GM21825 (cell line): ENCODE results near the gene TRMT61A.
A peak's percentile ranks its signal among the peaks of the same experiment; 100 is the strongest.
"Not testable (repeated sequence)": the region's sequence is repeated elsewhere in the genome, so short reads cannot be mapped to it uniquely, and the experiment has no call there.

Experiments used
- ATAC-seq: cut with Tn5 transposase; IDR thresholded peaks from one replicate; pipeline ENCODE4 v1.9.1; 2021; ENCODE audit warnings: mild to moderate bottlenecking, moderate library complexity; ENCODE audit not compliant: unreplicated experiment

TRMT61A gene

GRCh38 chr14:103521951-103522563, 6.9 kb upstream of the TRMT61A start:
- no peak for ATAC-seq

DNA sequence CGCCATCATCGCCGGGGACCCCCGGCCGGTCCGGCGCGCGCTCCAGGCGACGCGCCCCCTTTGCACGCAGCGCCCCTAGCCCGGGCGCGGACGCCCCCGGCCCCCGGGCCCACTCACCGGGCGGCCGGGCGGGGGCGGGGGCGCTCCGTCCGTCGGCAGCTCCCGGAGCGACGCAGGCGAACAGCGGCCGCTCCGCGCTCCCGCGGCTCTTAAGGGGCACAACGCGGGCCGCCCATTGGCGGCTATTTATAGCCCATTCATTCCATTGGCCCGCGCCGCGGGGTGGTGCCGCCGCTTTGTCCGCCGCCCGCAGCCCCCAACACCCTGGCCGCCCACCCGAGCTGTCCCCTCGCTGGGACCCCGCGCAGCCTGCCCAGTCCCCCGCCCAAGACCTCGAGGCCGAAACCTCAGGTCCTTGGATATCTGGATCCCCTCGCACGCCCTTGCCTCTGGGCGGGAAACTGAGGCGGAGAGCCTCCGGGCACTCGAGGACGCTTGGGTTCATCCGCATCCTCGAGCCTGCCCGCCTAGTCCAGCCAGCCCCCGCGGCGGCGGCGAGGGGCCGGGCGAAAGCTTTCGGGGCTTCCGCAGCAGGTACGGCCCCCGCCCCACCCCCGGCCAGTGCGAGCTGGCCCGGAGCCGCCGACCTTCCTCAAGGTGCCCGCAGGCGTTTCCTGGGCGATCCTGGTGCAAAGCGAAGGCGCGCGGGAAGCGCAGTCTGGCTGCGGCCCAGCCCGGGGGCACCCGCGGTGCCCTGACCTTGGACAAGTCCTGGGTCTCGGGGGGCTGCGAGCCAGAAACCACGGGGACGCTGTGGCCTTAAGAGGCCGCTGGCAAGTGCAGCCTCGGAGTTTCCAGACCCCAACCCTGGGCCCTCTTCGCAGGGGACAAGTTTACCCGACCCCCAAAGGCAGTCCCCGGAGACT, 6.1 kb upstream of the TRMT61A start, which contains the start of gene CKB:
Gene CKB, minus strand, starts transcription at position 182 of the 926 bp plus-strand sequence. CDS start 337 bp downstream, outside the sequence.
- ATAC-seq, result no peak

DNA sequence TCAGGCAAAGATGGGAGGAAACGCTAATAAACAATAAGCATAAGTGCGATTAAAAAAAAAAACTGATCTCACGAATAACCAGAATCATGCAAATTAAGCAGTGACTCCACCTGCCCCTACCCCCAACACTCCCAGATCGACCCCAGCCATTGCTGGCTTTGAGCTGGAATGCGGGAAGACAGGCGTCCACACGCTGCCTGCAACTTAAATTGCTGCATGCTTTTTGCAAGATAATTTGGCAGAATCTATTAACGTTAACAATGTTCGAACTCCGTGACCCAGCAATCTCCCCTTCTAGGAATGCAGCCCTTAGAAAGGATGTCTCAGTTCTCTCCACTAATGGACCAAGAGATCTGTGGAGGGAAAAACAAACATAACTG, 5.4 kb upstream of the TRMT61A start:
- no peak for ATAC-seq

- no peak for ATAC-seq
Measured at GRCh38 chr14:103524002-103524935, 4.7 kb upstream of the TRMT61A start.

- ATAC-seq, result not testable (repeated sequence)
Measured at GRCh38 chr14:103525430-103526246, 3.4 kb upstream of the TRMT61A start.

DNA sequence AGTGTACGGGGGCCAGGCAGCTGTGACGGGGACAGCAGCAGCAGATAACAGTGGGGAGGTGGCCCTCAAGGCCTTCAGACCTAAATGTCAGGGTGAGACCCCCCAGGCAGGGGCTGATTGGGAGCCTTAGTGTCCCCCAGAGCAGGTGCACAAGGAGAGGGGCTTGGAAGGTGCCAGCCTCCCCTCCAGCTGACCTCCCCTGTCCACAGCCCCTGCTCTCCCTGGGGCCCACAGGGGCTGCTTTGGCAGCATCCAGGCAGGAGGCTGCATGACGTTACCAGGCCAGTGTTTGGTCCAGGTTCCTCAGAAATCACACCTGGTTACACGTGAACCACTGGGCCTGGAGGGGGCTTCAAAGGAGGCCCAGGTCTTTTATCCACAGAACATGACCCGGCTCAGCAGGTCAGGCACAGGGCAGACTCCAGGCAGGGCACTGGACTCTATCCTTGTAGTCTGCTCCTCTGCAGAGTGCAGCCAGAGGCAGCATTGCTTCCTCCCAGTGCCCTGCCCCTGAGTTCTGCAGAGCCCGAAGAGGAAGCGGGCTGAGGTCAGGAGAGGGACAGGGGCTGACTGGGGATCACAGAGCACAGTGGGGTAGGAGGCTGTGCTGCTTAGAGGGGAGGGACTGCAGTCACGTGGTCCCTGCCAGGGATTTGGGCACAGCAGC, 2.6 kb upstream of the TRMT61A start:
- ATAC-seq, result no peak

DNA sequence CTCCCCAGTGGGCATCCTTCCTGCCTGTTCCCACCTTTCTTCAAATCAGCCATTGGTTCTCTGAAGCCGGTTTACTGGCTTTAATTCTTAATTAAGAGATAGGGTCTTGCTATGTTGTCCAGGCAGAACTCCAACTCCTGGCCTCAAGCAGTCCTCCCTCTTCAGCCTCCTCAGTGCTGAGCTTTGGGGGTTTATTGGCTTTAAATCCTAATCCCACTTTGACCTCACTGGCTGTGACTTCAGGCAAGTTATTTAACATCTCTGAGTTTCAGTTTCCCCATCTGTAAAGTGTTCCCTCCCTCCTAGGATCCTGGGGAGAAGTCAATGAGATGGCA, 2.1 kb upstream of the TRMT61A start:
- no peak for ATAC-seq

DNA sequence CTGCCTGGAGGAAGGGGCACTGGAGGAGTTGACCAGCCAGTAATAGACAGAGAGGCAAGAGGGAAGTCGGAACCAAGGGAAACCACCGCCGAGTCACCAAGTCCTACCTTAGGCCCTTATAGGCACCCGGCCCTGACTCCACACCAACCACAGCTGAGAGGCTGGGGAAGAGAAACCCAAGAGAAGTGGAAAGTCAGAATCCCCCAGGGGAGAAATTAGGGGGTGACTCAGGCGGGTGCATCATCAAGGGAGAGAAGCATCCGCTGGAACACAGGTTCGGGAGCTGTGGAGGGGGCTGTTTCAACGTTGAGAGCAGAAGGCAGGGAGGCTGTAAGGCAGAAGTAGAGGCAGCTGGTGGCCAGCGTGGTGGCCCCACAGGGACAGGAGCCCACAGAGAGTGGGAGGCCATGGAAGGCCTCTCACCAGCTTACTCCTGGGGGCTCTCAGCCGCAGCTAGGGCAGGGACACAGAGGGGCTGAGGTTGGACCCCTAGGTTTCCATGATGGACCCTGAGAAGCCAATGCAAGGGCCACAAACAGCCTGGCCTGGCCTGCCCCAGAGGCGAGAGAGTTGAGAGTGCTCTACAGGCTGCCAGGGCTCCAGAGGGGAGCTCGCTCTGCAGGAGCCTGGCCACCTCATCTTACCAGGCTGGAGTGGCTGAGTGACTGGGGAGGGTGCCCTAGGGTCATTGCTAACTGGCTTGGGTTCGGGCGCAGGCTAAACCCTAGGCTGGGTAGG, 1.4 kb upstream of the TRMT61A start:
- peak; percentile 46 for ATAC-seq

DNA sequence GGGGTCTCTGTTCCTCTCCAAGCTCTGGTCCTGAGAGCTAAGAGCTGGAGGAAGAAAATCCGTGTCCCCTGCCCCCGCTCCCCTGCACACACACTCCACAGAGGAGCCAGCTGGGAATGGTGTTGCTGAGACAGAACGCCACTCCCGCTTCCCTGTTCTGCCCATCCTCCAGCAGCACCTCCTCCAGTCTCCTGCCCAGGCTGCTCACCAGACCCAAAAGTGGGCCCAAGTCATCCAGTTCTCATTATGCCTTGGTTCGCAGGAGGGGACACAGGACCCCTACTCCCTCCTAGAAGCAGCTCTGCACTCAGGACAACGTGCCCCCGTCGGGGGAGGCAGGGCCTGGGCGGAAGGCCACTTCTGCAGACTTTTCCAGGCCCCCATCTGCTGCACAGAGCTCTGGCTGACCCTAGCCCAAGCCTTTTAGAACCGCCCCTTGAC, 830 bp upstream of the TRMT61A start:
- ATAC-seq, result no peak

DNA sequence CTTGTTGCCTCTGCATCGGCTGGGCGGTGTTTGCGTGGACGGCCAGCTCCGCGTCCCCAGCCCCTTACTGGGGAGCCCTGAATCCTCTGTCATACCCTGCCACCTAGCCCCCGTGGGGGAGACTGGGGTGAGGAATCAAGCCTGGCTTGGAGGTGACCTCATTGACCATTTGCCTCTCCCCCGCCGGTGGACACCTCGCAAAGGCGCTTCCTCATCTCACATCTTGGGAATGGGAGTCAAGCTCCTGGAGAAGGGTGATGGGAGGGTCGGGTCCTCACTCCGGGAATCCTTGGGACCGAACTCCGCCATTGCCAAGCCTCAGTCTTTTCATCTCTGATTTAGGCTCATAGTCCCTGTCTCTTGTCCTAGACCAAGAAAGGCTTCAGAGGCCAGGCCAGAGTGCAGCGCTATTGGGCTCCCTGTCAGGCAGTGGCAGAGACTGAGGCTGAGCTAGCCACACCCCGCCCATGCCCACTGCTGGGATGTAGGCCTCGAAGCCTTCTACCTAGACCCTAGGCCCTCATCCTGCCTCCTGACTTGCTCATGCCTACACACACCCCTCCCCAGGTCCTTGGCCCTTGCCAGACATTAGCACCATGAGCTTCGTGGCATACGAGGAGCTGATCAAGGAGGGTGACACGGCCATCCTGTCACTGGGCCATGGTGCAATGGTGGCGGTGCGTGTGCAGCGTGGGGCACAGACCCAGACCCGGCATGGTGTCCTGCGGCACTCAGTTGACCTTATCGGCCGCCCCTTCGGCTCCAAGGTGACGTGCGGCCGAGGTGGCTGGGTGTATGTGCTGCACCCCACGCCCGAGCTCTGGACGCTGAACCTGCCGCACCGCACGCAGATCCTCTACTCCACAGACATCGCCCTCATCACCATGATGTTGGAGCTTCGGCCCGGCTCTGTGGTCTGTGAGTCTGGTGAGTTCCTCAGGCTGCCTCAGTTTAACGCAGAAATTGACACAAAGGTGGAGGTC, 678 bp downstream of the TRMT61A start:
- ATAC-seq, result no peak

GRCh38 chr14:103530390-103530789, 1.4 kb downstream of the TRMT61A start:
- ATAC-seq, result no peak

GRCh38 chr14:103530831-103531230, 1.8 kb downstream of the TRMT61A start:
- no peak for ATAC-seq

- ATAC-seq, result no peak
Measured at GRCh38 chr14:103531421-103532215, 2.6 kb downstream of the TRMT61A start.

DNA sequence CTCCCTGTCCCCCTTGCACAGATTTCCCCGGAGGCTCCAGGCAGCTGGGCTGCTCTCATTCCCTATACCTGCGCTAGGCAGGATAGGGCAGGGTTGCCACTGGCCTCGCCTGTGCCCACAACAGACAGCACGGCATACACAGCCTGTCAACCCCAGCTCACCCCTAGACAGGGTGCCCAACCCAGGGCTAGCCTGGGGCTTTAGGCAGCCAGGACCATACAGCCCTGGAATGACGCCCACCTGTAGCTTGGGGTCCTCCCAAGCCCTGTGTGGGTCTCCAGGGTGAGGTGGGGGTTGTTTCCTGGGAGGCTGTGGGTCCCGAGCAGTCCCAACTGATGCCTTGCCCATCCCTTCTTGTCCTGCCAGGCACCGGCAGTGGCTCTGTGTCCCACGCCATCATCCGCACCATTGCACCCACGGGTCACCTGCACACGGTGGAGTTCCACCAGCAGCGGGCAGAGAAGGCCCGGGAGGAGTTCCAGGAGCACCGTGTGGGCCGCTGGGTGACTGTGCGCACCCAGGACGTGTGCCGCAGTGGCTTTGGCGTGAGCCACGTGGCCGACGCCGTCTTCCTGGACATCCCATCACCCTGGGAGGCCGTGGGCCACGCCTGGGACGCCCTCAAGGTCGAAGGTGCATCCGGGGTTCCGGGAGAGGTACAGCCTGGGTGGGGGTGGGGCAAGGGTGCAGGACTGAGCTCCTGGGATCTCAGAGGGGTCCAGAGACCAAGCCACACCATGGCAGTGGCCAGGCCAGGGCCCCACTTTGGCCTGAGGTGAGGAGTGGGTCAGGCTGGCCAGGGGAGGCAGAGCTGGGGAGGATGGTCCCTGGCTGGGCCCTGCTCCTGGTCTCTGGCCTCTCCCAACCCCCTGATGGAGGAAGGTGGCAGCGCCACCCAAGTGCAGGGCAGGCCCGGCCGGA, 3.5 kb downstream of the TRMT61A start:
- ATAC-seq, result no peak

- ATAC-seq, result no peak
Measured at GRCh38 chr14:103533137-103533998, 4.4 kb downstream of the TRMT61A start.
